Upper lobe of left lung (tissue), 4 donors: Measurements from ENCODE around the gene KRAS.

Experiments used
- POLR2A ChIP-seq, 4 donors: fragments of 450-650 bp; IDR thresholded peaks; one replicate each; pipeline ENCODE4 v1.5.1; 2016 to 2017; ENCODE audit warnings: antibody characterized with exemption in 4 of 4, mild to moderate bottlenecking in 2 of 4
- TF ChIP-seq, protein P1 (sequence below), 6 experiments: fragments of 450-650 bp in 4 of 6; fragments of 200-600 bp in 2 of 6; sonication (generic) in 2 of 6; IDR thresholded peaks; one replicate each; pipeline ENCODE4 v1.5.1; 2016 to 2019; ENCODE audit warnings: antibody characterized with exemption in 6 of 6

DNA sequence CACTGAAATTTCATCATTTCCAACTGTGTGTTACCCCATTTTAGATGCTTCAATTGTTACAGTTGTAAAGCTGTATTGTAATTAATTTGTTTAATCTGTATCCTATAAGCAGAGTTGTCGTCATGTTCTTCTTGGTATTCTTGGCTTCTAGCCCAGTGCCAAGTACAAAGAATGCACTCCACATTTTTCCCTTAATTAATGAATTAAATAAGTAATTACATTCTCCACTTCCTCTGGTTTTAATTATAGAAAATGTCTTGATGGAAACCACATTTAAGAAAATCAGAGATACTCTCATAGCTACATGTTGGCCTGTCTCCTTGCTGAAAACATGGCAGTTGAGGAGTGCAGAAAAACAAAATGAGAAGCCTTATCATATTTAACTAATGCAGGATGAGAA lies 56.5 kb downstream of the KRAS start:
- TF ChIP-seq POLR2A (IDR thresholded peaks at IDR 0.05), result no peak
- TF ChIP-seq, protein P1, sequence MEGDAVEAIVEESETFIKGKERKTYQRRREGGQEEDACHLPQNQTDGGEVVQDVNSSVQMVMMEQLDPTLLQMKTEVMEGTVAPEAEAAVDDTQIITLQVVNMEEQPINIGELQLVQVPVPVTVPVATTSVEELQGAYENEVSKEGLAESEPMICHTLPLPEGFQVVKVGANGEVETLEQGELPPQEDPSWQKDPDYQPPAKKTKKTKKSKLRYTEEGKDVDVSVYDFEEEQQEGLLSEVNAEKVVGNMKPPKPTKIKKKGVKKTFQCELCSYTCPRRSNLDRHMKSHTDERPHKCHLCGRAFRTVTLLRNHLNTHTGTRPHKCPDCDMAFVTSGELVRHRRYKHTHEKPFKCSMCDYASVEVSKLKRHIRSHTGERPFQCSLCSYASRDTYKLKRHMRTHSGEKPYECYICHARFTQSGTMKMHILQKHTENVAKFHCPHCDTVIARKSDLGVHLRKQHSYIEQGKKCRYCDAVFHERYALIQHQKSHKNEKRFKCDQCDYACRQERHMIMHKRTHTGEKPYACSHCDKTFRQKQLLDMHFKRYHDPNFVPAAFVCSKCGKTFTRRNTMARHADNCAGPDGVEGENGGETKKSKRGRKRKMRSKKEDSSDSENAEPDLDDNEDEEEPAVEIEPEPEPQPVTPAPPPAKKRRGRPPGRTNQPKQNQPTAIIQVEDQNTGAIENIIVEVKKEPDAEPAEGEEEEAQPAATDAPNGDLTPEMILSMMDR (IDR thresholded peaks at IDR 0.05), result no peak
